ENCODE results near the gene IGSF21.

The IGSF21 gene

GRCh38 chr1:18312961-18313360 is 205.4 kb downstream of the IGSF21 start:
- no peak for DNase-seq (ENCODE audit: low read depth)
- no peak overlapping the region for H3K4me3 ChIP-seq (ENCODE audit: low read length)
- no peak for TF ChIP-seq CTCF (conservative IDR thresholded peaks at IDR 0.05; ENCODE audit: low read depth, low read length)

DNA sequence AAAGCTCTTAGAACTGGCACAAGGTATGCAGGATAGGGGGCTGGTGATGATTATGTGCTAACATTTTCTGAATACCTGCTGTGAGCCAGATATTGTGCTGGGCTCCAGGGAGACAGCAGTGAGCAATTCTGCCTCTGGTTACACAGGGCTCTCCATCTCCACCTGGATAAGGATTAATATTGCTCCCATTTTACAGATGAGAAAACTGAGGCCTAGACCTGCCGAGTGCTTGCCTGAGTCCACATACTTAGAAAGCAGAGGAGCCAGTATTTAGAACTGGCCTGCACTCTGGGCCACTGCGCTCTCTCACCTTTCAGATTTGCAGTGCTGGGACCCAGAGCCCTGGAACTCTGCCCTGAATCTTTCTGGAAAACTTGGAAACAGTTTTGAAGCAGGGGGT is 205.9 kb downstream of the IGSF21 start:
- H3K4me3 ChIP-seq (ENCODE audit: low read length), result no peak overlapping the region
- TF ChIP-seq CTCF (conservative IDR thresholded peaks at IDR 0.05; ENCODE audit: low read depth, low read length), result no peak
- no peak for DNase-seq (ENCODE audit: low read depth)

- no peak for TF ChIP-seq CTCF (conservative IDR thresholded peaks at IDR 0.05; ENCODE audit: low read depth, low read length)
- no peak for DNase-seq (ENCODE audit: low read depth)
- no peak overlapping the region for H3K4me3 ChIP-seq (ENCODE audit: low read length)
Measured at GRCh38 chr1:18314399-18314798, 206.8 kb downstream of the IGSF21 start.

- no peak for DNase-seq (ENCODE audit: low read depth)
- H3K4me3 ChIP-seq (ENCODE audit: low read length), result no peak overlapping the region
- no peak for TF ChIP-seq CTCF (conservative IDR thresholded peaks at IDR 0.05; ENCODE audit: low read depth, low read length)
Measured at GRCh38 chr1:18315449-18315848, 207.9 kb downstream of the IGSF21 start.

DNA sequence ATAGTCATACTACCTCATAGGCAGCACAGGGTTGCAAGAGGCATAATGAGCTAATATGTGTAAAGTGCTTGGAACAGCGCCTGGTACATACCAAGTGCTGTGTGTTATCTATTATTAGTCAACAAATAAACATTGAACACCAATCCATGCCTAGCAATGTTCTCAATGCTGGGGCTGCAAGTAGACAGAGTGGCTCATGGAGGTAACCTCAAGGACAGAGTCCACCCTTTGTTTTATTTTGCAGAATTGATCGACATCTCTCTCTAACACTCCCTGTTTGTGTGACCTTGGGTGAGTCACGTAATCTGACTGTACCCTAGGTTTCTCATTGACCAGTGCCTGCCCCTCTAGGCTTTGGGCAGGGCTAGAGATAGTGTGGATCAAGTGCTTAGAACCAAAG is 209.2 kb downstream of the IGSF21 start:
- no peak for TF ChIP-seq CTCF (conservative IDR thresholded peaks at IDR 0.05; ENCODE audit: low read depth, low read length)
- no peak overlapping the region for H3K4me3 ChIP-seq (ENCODE audit: low read length)
- DNase-seq (ENCODE audit: low read depth), result no peak

DNA sequence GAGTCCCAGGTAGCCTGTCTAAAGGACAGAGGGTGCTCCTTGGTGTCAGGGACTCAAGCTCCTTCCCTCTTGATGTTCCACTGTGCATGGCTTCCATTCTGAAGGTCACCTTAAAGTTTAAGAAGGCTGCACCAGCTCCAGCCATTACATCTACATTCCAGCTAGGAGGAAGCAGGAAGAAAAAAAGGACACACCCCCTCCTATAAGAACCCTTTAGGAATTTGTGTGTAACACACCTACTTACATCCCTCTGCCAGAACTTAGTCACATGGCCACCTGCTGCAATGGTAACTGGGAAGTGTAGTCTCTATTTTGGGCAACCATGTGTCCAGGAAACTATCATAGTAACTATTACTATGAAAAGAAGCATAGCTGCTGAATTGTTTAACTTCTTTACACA is 211.5 kb downstream of the IGSF21 start:
- no peak for TF ChIP-seq CTCF (conservative IDR thresholded peaks at IDR 0.05; ENCODE audit: low read depth, low read length)
- no peak for DNase-seq (ENCODE audit: low read depth)
- no peak overlapping the region for H3K4me3 ChIP-seq (ENCODE audit: low read length)

DNA sequence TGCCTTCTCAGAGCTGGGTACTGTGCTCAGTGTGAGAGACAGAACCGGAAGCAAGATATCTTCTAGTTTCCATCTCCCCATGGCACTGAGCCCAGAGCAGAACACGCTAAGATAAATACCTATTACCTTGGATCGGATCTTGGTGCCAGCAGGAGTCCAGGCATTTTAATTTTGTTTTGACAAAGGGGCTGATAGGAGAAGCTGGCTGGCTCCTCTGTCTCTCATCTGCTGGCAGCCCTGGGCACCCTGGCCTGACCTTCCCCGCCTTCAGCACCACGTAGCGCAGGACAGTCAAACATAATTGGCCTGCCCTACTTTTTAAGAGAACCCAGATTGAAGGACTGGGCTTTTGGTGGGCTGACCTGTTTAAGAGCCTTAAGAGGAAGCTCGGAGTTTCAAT is 212.5 kb downstream of the IGSF21 start:
- TF ChIP-seq CTCF (conservative IDR thresholded peaks at IDR 0.05; ENCODE audit: low read depth, low read length), result no peak
- DNase-seq (ENCODE audit: low read depth), result no peak
- H3K4me3 ChIP-seq (ENCODE audit: low read length), result no peak overlapping the region

Measured in retinal pigment epithelial cell (primary cell).